Muscle layer of duodenum (tissue), 2 donors: Measurements from ENCODE around the gene DUSP28.
A peak's percentile ranks its signal among the peaks of the same experiment; 100 is the strongest.

Experiments used
- H3K27ac ChIP-seq: one replicate; pipeline ENCODE4 v1.7.0; 2013; ENCODE audit warnings: mild to moderate bottlenecking, low read length
- H3K27me3 ChIP-seq: one replicate; pipeline ENCODE4 v1.7.0; 2013; ENCODE audit warnings: low read depth, mild to moderate bottlenecking, control low read depth, low read length
- H3K36me3 ChIP-seq, 2 donors: one replicate each; pipeline ENCODE4 v1.7.0; 2013; ENCODE audit warnings: low read length in 2 of 2, control low read depth in 1 of 2, mild to moderate bottlenecking in 1 of 2; ENCODE audit not compliant: insufficient read depth in 2 of 2, control insufficient read depth in 1 of 2
- H3K4me1 ChIP-seq, 2 donors: one replicate each; pipeline ENCODE4 v1.7.0; 2013; ENCODE audit warnings: low read length in 2 of 2, mild to moderate bottlenecking in 2 of 2, control low read depth in 1 of 2, moderate library complexity in 1 of 2; ENCODE audit not compliant: insufficient read depth in 2 of 2, control insufficient read depth in 1 of 2
- H3K4me3 ChIP-seq, 2 donors: one replicate each; pipeline ENCODE4 v1.7.0; 2013; ENCODE audit warnings: low read length in 2 of 2, low read depth in 1 of 2, mild to moderate bottlenecking in 1 of 2
- H3K9me3 ChIP-seq, 2 donors: one replicate each; pipeline ENCODE4 v1.7.0; 2013; ENCODE audit warnings: low read length in 2 of 2, control low read depth in 1 of 2, mild to moderate bottlenecking in 1 of 2; ENCODE audit not compliant: control insufficient read depth in 1 of 2
- donor health status: healthy.

Gene DUSP28, protein sequence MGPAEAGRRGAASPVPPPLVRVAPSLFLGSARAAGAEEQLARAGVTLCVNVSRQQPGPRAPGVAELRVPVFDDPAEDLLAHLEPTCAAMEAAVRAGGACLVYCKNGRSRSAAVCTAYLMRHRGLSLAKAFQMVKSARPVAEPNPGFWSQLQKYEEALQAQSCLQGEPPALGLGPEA

DNA sequence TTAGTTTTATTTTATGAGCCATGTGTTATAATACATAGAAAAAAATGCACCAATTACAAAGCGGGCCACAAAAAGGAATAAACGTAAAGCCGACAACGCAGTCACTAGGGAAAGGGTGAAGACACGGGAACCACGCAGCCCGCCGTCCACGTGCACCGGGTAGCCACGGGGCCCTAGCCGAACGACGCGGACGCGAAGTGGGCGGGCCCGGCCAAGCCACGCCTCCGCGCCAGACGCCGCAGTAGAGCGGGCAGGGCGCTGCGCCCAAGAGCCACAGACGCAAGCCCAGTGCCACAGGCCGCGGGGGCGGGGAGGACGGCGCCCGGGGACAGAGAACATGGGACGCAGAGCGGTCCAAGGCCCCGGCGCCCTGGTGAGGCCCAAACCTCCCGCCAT is at the start of gene DUSP28:
Gene DUSP28, plus strand, starts transcription at position 274 of the 396 bp plus-strand sequence. CDS start 328 bp downstream, outside the sequence.
- peaks cover 15 to 39% of the 10 kb centered on the region in 2 donors for H3K4me1 ChIP-seq

DNA sequence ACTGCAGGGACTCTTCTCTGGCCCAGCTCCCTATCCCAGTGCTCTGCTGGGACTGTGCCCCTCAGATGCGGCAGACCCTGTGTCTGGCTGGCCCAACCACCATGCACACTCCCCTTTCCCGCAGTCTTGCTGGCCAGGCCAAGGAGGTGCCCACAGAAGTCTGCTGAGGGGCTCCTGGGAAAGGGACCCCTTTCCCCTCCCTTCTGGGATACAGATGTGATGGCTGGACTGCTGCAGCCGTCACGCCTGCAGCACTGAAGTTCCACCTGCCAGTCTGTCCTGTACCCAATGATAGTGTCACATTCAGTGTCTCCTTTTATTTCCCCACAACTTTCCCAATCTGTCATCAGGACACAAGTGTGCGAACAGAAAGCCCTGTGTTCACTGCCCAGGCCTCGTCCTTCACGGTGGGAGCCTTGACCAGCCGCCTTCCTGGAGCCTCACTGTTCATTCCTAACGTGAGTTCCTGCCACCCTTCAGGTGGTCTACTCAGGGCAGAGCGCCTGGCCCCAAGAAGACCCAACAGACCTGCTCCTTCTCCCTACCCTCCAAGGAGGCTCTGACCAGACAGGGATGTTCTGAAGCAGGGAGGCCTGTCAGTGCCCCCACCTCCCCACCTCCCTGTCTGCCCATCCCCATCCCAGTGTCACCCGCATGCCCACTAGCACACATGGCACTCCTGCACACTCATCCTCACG is 49.5 kb upstream of the DUSP28 start:
- Histone ChIP-seq H3K9me3 (no peaks in the 10 kb centered on the region), H3K4me3 (no peak overlapping the region), H3K27me3 (no peaks in the 10 kb centered on the region), H3K27ac (no peak overlapping the region), H3K36me3 (peaks cover 0 to 5% of the 10 kb centered on the region in 2 donors), H3K4me1 (peaks cover 3 to 5% of the 10 kb centered on the region in 2 donors)

More for the DNA sequence above, at the start of gene DUSP28:
- no peaks in the 10 kb centered on the region for H3K36me3 ChIP-seq
- no peaks in the 10 kb centered on the region for H3K27me3 ChIP-seq
- H3K4me3 ChIP-seq: peak within 1 kb of the TSS; percentile 77 to 79
- no peaks in the 10 kb centered on the region for H3K9me3 ChIP-seq
- peak within 1 kb of the TSS; percentile 85 for H3K27ac ChIP-seq

GRCh38 chr2:240511351-240512108 is 48.6 kb upstream of the DUSP28 start:
- Histone ChIP-seq H3K9me3 (no peaks in the 10 kb centered on the region), H3K4me1 (peaks cover 3 to 5% of the 10 kb centered on the region in 2 donors), H3K27ac (no peak overlapping the region), H3K27me3 (no peaks in the 10 kb centered on the region), H3K4me3 (no peak overlapping the region), H3K36me3 (peaks cover 0 to 5% of the 10 kb centered on the region in 2 donors)

GRCh38 chr2:240512109-240512485 is 48.1 kb upstream of the DUSP28 start:
- H3K27me3 ChIP-seq: no peaks in the 10 kb centered on the region
- H3K27ac ChIP-seq: no peak overlapping the region
- H3K36me3 ChIP-seq: peaks cover 0 to 5% of the 10 kb centered on the region in 2 donors
- H3K4me1 ChIP-seq: peaks cover 3 to 5% of the 10 kb centered on the region in 2 donors
- H3K9me3 ChIP-seq: no peaks in the 10 kb centered on the region
- no peak overlapping the region for H3K4me3 ChIP-seq

DNA sequence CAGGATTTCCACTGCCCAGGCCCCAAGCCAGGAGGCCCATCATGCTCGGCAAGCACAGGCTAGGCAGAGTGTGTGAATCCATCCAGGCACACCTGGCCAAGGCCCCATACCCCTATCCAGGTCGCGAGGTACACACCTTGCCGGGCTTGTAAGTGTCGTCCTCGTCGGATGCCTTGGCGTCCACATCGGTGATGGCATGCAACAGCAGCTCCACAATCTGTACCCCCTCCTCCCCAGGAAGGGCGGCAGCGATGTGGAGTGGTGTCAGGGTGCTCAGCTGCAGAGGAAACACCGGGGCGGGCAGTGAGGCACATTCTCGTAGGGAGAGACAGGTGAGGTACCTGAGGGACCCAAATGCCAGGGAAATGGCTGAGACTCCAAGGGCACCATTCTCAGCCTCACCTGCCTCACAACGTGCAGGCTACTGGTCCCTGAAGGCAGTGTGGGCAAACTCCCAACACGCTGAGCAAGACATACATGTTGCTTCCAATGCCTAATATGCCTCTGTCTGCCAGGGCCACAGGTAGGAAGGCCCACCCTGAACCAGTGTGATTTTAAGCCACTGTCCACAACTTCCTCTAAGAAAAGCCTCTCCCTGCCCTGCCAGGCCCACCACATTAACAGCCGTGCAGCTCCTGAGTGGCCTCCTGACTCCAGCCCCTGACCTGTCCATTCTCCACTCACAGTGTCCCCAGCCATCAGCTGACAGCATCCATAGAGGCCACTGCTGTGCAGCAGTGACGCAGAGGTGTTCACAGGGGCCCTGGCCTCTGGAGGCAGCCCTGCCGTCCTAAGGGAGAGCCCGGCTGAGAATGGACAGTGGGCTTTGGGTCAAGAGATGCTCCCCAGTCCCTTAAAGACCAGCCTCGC is 47.3 kb upstream of the DUSP28 start:
- Histone ChIP-seq H3K4me3 (no peak overlapping the region), H3K36me3 (peaks cover 0 to 5% of the 10 kb centered on the region in 2 donors), H3K27ac (no peak overlapping the region), H3K4me1 (peaks cover 3 to 5% of the 10 kb centered on the region in 2 donors), H3K9me3 (no peaks in the 10 kb centered on the region), H3K27me3 (no peaks in the 10 kb centered on the region)

- Histone ChIP-seq H3K9me3 (no peaks in the 10 kb centered on the region), H3K27ac (no peak overlapping the region), H3K36me3 (peaks cover 0 to 5% of the 10 kb centered on the region in 2 donors), H3K27me3 (no peaks in the 10 kb centered on the region), H3K4me1 (peaks cover 3 to 5% of the 10 kb centered on the region in 2 donors), H3K4me3 (no peak overlapping the region)
Observed at GRCh38 chr2:240513549-240514287, 46.4 kb upstream of the DUSP28 start.

- H3K9me3 ChIP-seq: no peaks in the 10 kb centered on the region
- peaks cover 0 to 5% of the 10 kb centered on the region in 2 donors for H3K36me3 ChIP-seq
- H3K4me3 ChIP-seq: no peak overlapping the region
- H3K27ac ChIP-seq: no peak overlapping the region
- H3K27me3 ChIP-seq: no peaks in the 10 kb centered on the region
- H3K4me1 ChIP-seq: peaks cover 3 to 11% of the 10 kb centered on the region in 2 donors
Observed at GRCh38 chr2:240514631-240515030, 45.5 kb upstream of the DUSP28 start.

- Histone ChIP-seq H3K4me3 (no peak overlapping the region), H3K36me3 (peaks cover 0 to 1% of the 10 kb centered on the region in 2 donors), H3K4me1 (peaks cover 3 to 20% of the 10 kb centered on the region in 2 donors), H3K27ac (no peak overlapping the region), H3K27me3 (peaks cover 4% of the 10 kb centered on the region), H3K9me3 (no peaks in the 10 kb centered on the region)
Observed at GRCh38 chr2:240517342-240517741, 42.8 kb upstream of the DUSP28 start.

- H3K4me1 ChIP-seq: peaks cover 2 to 17% of the 10 kb centered on the region in 2 donors
- peaks cover 3 to 16% of the 10 kb centered on the region in 2 donors for H3K36me3 ChIP-seq
- no peak overlapping the region for H3K27ac ChIP-seq
- H3K27me3 ChIP-seq: peaks cover 4% of the 10 kb centered on the region
- no peaks in the 10 kb centered on the region for H3K9me3 ChIP-seq
- H3K4me3 ChIP-seq: peak overlapping the region in 1 of 2 donors; percentile 27
Observed at GRCh38 chr2:240518981-240519380, 41.2 kb upstream of the DUSP28 start.

GRCh38 chr2:240519396-240520129 is 40.6 kb upstream of the DUSP28 start:
- H3K27ac ChIP-seq: no peak overlapping the region
- H3K4me1 ChIP-seq: peaks cover 0 to 14% of the 10 kb centered on the region in 2 donors
- H3K4me3 ChIP-seq: peak overlapping the region in 1 of 2 donors; percentile 27
- H3K27me3 ChIP-seq: peaks cover 4% of the 10 kb centered on the region
- peaks cover 3 to 21% of the 10 kb centered on the region in 2 donors for H3K36me3 ChIP-seq
- no peaks in the 10 kb centered on the region for H3K9me3 ChIP-seq
